ENCODE results near the gene PTRH2.

DNA sequence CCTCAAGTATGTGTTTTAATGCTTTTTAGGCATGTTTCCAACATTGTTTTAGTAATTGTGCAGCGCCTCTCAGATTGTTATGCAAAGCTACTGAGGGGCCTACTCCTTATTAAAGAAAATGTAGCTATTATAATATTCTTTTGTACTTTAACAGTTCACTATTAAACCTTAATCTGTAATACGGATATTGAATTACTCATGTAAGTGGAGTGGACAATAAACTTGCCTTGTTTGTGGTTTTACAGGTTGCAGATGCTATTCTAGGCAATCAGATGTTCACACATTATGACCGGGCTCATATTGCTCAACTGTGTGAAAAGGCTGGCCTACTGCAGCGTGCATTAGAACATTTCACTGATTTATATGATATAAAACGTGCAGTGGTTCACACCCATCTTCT is 41.0 kb downstream of the PTRH2 start:
- TF ChIP-seq, protein P1, sequence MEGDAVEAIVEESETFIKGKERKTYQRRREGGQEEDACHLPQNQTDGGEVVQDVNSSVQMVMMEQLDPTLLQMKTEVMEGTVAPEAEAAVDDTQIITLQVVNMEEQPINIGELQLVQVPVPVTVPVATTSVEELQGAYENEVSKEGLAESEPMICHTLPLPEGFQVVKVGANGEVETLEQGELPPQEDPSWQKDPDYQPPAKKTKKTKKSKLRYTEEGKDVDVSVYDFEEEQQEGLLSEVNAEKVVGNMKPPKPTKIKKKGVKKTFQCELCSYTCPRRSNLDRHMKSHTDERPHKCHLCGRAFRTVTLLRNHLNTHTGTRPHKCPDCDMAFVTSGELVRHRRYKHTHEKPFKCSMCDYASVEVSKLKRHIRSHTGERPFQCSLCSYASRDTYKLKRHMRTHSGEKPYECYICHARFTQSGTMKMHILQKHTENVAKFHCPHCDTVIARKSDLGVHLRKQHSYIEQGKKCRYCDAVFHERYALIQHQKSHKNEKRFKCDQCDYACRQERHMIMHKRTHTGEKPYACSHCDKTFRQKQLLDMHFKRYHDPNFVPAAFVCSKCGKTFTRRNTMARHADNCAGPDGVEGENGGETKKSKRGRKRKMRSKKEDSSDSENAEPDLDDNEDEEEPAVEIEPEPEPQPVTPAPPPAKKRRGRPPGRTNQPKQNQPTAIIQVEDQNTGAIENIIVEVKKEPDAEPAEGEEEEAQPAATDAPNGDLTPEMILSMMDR (IDR thresholded peaks at IDR 0.05), result no peak
- no peak for TF ChIP-seq POLR2A (IDR thresholded peaks at IDR 0.05)
- TF ChIP-seq EP300 (IDR thresholded peaks at IDR 0.05), result no peak

All from tibial nerve (tissue), 4 donors.